HG03139 (cell line): ENCODE measurements around the gene FAM117B.
"Not testable (repeated sequence)": the region's sequence is repeated elsewhere in the genome, so short reads cannot be mapped to it uniquely, and the experiment has no call there.

Source experiments
- ATAC-seq: cut with Tn5 transposase; IDR thresholded peaks from one replicate; pipeline ENCODE4 v1.9.1; 2021; ENCODE audit not compliant: unreplicated experiment

Gene FAM117B

GRCh38 chr2:202756598-202756997 lies 121.8 kb downstream of the FAM117B start:
- ATAC-seq = no peak

- no peak for ATAC-seq
These were observed 122.6 kb downstream of the FAM117B start for GRCh38 chr2:202757339-202757738.

GRCh38 chr2:202758128-202758527 lies 123.4 kb downstream of the FAM117B start:
- ATAC-seq = no peak

GRCh38 chr2:202758604-202759003 lies 123.8 kb downstream of the FAM117B start:
- ATAC-seq = no peak

- no peak for ATAC-seq
These were observed 126.1 kb downstream of the FAM117B start for GRCh38 chr2:202760848-202761247.

- no peak for ATAC-seq
These were observed 127.8 kb downstream of the FAM117B start for GRCh38 chr2:202762556-202762955.

- no peak for ATAC-seq
These were observed 129.1 kb downstream of the FAM117B start for GRCh38 chr2:202763916-202764315.

- ATAC-seq = no peak
These were observed 130.2 kb downstream of the FAM117B start for GRCh38 chr2:202764991-202765390.

GRCh38 chr2:202765436-202765835 lies 130.7 kb downstream of the FAM117B start:
- no peak for ATAC-seq

- ATAC-seq = no peak
These were observed 133.5 kb downstream of the FAM117B start for GRCh38 chr2:202768273-202768672.

- ATAC-seq = no peak
These were observed 134.4 kb downstream of the FAM117B start for GRCh38 chr2:202769201-202769600.

- no peak for ATAC-seq
These were observed 136.6 kb downstream of the FAM117B start for GRCh38 chr2:202771336-202771735.

- ATAC-seq = no peak
These were observed 137.1 kb downstream of the FAM117B start for GRCh38 chr2:202771741-202772460.

- no peak for ATAC-seq
These were observed 138.7 kb downstream of the FAM117B start for GRCh38 chr2:202773301-202773973.

- ATAC-seq = no peak
These were observed 139.3 kb downstream of the FAM117B start for GRCh38 chr2:202774104-202774503.

- ATAC-seq = no peak
These were observed 143.4 kb downstream of the FAM117B start for GRCh38 chr2:202778217-202778616.

- ATAC-seq = peak; percentile 95
These were observed 145.8 kb downstream of the FAM117B start for GRCh38 chr2:202780514-202781021.

GRCh38 chr2:202782940-202783558 lies 148.3 kb downstream of the FAM117B start:
- no peak for ATAC-seq

GRCh38 chr2:202786842-202787241 lies 152.1 kb downstream of the FAM117B start:
- no peak for ATAC-seq

GRCh38 chr2:202790676-202791075 lies 155.9 kb downstream of the FAM117B start:
- ATAC-seq = no peak

GRCh38 chr2:202797944-202798343 lies 163.2 kb downstream of the FAM117B start:
- no peak for ATAC-seq

- not testable (repeated sequence) for ATAC-seq
These were observed 171.1 kb downstream of the FAM117B start for GRCh38 chr2:202805911-202806310.
